Measurements from ENCODE around the gene PLK5.
"Not testable (repeated sequence)": the region's sequence is repeated elsewhere in the genome, so short reads cannot be mapped to it uniquely, and the experiment has no call there.

DNA sequence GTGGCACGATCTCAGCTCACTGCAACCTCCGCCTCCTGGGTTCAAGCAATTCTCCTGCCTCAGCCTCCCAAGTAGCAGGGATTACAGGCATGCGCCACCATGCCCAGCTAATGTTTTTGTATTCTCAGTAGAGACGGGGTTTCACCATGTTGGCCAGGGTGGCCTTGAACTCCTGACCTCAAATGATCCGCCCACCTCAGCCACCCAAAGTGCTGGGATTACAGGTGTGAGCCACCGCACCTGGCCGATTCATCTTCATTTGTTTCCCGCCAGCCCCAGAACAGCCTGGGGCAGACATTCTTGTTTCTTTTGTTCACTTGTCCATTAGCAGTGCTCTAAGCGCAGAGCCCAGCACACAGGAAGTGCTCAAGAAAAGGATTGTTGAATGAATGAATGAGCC is 46.8 kb upstream of the PLK5 start:
- TF ChIP-seq, protein P1, sequence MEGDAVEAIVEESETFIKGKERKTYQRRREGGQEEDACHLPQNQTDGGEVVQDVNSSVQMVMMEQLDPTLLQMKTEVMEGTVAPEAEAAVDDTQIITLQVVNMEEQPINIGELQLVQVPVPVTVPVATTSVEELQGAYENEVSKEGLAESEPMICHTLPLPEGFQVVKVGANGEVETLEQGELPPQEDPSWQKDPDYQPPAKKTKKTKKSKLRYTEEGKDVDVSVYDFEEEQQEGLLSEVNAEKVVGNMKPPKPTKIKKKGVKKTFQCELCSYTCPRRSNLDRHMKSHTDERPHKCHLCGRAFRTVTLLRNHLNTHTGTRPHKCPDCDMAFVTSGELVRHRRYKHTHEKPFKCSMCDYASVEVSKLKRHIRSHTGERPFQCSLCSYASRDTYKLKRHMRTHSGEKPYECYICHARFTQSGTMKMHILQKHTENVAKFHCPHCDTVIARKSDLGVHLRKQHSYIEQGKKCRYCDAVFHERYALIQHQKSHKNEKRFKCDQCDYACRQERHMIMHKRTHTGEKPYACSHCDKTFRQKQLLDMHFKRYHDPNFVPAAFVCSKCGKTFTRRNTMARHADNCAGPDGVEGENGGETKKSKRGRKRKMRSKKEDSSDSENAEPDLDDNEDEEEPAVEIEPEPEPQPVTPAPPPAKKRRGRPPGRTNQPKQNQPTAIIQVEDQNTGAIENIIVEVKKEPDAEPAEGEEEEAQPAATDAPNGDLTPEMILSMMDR (IDR thresholded peaks at IDR 0.05; ENCODE audit: low read depth, low read length, missing input control), result not testable (repeated sequence)
- TF ChIP-seq RXRA (IDR thresholded peaks at IDR 0.05); ZBTB33 (IDR thresholded peaks at IDR 0.05); GABPA (IDR thresholded peaks at IDR 0.05 in 1 of 2, conservative IDR thresholded peaks at IDR 0.05 in 1 of 2); REST (IDR thresholded peaks at IDR 0.05): not testable (repeated sequence)
